Stimulated activated CD8-positive, alpha-beta memory T cell treated with anti-CD3 and anti-CD28 coated beads, Interleukin-4, amount 100 ng/mL, for 24 hours (primary cell): ENCODE measurements around the gene ACP6.
"Not testable (repeated sequence)": the region's sequence is repeated elsewhere in the genome, so short reads cannot be mapped to it uniquely, and the experiment has no call there.

Experiments
- DNase-seq: peaks from one replicate; pipeline ENCODE4 v3.0.0-alpha.2; 2020; ENCODE audit warnings: low read depth

The ACP6 gene

GRCh38 chr1:147670319-147671001 lies at the start of gene ACP6:
ACP6 (minus strand) TSS chr1:147670524; CDS start chr1:147670048, 476 bp downstream.
- DNase-seq: peak; percentile 81

GRCh38 chr1:147719711-147720225 lies 49.4 kb upstream of the ACP6 start:
- DNase-seq: no peak

- no peak for DNase-seq
Observed at GRCh38 chr1:147719029-147719698, 48.8 kb upstream of the ACP6 start.

GRCh38 chr1:147717706-147718097 lies 47.4 kb upstream of the ACP6 start:
- DNase-seq: no peak

DNA sequence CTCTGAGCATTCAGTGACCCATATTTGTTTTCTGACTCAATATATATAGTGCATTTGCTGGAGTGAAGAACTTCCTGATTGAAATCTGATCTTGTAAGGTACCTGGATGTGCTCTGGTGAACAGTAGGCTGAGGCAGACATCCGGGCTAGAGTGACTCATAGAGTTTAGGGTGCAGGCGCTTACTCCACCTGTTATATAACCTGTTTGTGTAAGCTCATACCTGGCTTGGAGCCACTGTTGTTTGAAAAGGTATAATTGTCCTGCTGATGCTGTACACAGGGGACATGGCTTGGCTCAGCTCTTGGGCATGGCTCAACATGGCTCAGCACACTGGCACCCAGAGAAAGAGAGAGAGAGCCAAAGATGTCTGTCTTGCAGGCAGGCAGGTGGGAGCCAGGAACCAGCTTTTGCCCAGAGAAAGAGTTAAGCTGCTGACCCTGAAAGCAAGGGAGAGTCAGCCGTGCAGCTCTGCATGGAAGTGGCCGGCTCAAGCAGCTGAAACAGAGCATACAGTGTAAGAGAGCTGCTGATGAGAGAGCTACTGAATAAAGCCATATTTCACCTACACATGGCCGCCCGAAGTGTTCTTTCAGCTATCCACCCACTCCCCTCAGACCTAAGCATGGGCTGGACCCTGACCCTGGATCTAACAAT lies 46.9 kb upstream of the ACP6 start:
- DNase-seq: no peak

- no peak for DNase-seq
Observed at GRCh38 chr1:147712605-147713004, 42.3 kb upstream of the ACP6 start.

DNA sequence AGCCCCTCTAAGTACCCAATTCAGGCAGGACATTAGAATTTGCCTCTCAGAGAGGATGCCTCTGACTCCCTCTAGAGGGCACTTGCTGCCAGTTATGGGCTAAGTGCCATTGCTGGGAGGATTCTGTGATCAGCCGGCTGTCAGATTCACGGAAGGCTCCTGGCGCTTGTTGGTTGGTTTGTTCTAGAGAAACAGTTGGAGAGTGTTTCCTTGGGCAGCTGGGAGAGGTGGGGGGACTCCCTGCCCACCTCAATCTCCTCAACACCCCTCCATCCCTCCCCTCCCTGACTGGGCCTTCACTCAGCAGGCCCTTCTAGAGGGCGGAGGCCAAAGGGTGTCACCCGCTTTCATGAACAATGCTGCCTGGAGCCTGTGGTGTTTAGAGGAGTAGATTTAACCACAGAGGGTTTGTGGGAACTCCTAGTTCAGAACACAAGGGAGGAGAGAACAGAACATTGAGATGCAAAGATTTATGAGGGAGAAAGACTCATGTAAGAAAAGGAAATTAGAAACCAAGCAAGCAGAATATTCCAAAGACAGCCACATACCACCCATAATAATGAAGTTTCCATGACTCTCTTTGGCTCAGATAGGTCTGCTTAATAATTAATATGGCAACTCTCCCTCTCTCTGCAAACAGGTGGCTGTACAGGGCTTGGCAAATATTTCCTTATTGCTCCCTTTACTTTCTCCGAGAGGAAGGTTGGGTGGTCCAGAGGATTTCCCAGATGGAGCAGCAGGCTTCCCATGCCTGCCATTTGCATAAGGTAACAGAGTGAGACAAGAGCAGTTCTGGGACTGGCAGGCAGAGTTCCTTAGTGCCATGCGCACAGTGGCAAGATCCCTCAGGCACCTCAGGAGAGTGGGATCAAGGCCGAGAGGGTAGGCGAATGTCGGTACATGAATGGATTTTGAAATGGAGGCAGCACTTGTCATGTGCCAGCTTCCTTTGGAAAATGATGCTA lies 30.0 kb upstream of the ACP6 start:
- peak; percentile 40 for DNase-seq

DNA sequence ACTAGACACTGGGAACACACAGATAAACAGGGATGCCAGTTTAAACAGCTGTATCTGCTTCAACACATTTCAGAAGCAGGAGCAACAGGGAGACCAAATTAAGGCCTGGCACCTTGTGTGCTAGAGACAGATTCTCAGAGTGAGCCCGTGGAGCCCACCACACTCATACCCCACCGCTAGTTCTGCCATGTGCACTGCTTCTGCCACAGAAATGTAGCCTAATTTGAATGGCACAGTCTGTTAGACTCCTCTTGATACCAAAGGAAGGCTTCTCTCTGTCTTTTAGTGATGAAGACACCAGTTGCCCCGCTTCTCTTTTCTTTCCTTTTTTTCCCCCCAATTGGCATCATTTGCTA lies 29.3 kb upstream of the ACP6 start:
- no peak for DNase-seq

GRCh38 chr1:147683163-147683763 lies 12.9 kb upstream of the ACP6 start:
- DNase-seq: no peak

DNA sequence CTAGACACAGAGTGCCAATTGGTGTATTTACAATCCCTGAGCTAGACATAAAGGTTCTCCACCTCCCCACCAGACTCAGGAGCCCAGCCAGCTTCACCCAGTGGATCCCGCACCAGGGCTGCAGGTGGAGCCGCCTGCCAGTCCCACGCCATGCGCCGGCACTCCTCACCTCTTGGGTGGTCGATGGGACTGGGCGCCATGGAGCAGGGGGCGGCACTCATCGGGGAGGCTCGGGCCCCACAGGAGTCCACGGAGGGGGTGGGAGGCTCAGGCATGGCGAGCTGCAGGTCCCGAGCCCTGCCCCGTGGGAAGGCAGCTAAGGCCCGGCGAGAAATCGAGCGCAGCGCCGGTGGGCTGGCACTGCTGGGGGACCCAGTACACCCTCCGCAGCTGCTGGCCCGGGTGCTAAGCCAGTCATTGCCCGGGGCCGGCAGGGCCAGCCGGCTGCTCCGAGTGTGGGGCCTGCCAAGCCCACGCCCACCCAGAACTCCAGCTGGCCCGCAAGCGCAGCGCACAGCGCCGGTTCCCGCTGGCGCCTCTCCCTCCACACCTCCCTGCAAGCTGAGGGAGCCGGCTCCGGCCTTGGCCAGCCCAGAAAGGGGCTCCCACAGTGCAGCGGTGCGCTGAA lies 10.4 kb upstream of the ACP6 start:
- not testable (repeated sequence) for DNase-seq

DNA sequence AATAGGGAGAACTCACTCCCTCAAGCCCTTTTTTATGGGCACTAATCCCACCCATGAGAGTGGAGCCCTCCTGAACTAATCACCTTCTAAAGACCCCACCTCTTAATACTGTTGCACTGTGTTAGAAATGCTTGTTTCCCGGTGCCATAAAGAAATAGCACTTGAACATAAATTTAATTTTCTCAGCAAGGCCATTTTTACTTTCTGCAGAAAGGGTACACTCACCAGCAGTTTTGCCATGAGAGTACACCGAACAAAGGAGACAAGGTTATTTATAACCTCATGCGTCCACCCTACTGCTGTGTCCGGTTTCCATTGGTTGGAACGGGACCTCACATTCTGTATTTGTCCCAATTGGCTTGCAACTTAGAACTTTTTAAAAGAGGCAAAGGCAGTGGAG lies 7.4 kb upstream of the ACP6 start:
- not testable (repeated sequence) for DNase-seq

DNA sequence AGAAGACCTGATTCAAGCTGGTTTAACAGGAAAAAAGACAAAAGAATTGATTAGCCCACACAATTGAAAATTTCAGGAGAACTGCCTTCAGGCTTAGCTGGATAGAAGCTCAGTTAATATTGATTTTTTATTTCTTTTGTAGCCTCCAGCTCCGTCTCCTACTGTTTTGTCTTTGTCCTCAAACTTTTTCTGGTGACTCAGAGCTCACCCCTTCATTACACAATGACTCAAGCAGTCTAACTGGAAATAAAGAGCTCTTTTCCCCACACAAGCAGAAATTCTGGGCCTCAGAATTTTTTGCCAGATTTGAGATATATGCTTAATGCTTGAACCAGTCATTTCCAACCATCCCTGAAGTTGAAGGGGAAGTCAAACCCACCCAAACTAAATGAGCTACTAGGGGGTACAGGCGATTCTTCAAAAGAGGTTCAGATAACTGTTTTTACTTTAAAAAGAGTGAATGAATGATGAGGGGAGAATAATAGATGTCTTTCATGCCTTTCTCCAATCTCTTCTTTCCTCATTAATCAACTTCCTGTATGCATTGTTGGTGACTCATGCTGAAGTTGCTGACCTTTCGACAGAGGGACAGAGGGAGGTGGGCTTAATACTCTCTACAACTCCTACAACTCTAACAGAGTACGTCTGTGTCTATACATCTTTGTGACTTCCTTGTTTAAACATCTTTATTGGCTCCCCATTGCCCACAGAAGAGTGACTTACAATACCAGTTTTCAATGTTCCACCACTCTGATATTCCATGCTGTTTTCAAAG lies 6.2 kb upstream of the ACP6 start:
- DNase-seq: no peak

DNA sequence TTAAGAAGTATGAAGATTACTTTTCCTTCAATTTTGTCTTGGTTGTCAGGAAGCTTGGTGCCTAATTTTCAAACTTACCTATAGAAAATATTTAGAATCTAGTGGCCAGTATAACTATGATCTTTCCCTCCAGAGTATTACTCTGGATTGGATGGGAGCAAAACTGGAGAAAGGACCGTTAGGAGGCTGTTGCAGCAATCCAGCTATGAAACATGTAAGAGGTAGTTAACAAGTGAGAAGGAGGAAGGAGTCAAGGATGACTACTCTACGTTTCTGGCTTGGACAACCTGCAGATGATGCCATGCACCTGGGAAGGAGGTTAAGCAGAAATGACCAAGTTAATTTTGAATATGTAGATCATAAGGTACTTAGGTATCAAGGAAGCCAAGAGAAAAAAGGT lies 3.5 kb upstream of the ACP6 start:
- no peak for DNase-seq

- DNase-seq: no peak
Observed at GRCh38 chr1:147673406-147673805, 3.1 kb upstream of the ACP6 start.

DNA sequence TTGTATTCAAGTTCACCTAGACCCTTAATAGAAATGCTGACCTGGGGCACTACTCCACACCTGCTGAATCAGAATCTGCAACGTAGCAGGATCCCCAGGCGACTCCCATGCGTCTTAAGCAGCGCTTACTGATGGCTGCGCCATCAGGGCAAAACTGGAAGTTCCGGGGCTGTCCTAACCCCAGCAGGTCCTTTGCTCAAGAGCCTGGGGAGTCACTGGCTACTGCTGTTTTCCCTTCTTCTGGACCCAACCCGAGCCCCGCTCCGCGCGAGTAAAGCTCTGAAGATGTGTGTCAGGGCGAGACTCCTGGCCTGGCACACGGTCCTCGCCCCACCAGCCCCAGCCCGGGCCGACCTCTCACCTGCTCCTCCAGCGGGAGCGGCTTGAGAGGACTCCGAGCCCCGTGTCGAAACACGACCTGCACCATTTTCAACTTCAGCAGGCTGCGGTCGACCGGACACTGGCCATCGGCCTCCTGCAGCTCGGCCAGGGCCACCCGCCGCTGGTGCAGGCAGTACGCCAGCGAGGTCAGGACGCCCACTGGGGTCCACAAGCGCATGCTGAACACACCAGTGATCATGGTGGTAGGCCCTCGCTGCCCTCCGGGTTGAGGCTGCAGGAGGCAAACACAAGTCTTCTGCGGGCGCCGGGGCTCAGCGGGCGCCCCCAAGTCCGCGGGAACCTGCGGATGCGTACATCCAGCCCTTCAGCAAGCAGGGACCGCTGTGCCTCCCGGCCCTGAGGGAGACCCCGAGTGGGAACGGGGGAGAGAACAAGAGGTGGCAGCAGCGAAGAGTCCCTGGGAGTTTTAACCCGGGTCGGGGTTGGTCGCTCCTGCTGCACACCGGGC lies 630 bp downstream of the ACP6 start:
- peak; percentile 22 for DNase-seq

DNA sequence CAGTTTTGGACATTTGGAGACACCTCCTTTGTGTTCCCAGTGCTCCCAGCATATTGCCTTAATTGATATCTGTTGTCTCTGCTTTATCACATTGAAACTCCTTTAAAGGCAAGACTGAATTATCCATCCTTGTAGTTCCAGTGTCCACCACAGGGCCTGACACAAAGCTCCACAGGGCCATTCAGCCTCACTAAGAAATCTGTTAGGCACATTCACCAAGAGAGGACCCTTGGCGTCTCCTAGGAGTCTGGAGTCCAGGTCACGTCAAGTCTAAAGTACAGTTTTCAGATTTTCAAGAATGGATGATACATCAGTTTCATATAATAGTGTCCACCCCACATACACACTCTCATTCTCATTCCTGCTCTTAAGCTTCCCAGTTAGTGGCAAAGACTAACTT lies 4.8 kb downstream of the ACP6 start:
- no peak for DNase-seq

DNA sequence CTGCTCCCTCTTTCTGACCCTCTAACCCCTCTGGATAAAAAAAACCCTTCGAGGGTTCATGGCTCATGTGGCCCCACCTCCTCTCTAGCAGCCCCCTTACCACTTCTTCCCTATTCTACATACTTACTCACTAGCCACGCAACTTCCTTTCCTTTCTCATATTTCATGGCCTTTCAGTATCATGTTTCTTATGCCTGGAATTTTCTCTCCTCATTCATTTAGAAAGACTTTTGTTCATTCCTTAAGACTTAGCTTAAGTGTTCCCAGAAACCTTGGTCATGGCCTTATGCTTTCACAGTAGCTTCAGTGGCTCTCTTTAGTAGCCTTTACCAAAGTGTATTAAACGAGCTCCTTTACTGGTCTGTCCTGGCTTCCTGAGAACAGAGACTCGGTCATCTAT lies 6.1 kb downstream of the ACP6 start:
- no peak for DNase-seq

DNA sequence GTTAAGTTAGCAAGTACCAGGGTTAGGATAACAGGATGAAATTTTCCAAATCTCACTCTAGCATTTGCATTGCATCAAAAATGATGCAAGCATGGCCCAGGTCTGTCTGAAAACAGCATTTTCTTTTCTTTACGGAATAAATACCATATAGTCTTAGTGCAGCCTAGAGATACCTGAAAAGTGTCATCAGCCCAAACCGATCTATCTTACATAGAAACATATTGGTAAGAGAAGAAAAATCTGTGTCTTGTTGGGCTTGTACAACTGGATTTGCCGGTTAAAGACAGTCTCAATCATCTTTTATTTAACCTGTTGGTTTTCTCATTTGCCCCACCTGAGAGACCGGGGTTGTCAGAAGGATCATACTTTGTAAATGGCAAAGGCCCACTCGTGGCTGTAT lies 15.8 kb downstream of the ACP6 start:
- no peak for DNase-seq

DNA sequence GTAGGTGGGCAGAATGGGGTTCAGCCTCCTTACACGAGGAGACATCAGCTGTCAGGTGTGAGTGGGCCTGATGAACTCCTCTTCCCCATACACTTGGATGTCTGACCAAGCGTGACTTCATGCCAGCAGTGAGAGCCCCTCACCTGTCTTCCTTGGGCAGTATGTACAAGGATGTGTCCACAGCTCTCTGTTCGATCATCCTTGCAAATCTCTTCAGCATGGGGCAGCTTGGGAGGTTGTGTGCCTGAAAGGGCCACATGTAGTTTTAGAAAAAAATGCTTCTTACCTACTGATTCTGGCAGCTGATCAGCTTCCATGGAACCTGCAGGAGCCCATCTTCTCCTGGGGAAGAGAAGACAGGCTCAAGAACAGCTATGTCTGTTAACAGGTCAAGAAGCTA lies 18.0 kb downstream of the ACP6 start:
- DNase-seq: no peak
